ENCODE measurements around the gene NHERF1. TPM values are rescaled to one million over a fixed set of nuclear protein-coding genes. Genes with fewer than 3 reads are reported as not detected.

Gene NHERF1
- total RNA-seq, 6 experiments from 2014 or later: 105 to 218 (median 161) TPM

DNA sequence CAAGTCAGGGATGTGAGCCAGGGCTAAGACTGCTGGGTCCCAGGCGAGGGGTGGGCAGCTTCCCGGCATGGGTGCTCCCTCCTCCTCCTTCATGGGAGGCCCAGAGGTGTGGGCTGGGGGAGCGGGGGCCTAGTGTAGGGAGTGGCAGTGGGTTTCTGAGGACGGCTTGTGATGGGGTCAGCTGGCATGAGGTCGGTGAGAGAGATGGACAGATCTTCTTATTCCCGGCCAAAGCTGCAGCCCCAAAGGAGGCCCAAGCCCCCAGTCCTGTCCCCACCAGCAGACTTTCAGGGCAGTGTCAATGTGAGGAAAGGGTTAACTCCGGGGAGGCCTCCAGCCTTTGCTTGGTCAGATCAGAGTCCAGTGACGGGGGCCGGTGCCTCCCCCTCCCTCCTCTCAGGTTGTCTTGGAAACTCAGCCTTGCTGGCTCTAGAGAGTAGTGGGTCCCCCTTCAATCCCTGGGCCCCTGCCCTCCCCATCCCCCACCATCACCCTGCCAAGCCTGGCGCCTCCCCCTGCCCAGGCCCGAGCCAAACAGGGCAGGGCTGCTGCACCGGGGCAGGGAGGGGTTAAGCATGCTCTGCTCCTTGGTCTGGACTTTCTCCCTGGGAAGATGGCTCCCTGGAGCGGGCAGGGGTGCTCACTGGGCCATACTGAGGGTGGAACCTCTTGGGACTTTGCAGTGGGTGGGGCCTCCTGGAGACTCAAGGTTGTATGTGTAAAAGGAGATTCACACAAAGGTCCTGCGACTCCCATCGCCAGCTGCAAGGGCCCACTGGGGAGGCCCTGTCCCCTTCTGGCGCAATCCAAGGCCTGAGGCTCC is 15.3 kb downstream of the NHERF1 start:
- peak overlapping the region in 1 of 3 donors; percentile 59 for H3K27ac ChIP-seq
- WGBS (ENCODE audit: insufficient coverage, low coverage, low lambda C conversion rate, missing lambda C conversion rate): 61% methylated on average over 3 of the region's 16 CpGs
- peak in 2 of 3 donors; percentile 81 for DNase-seq
- peaks cover 0 to 95% (median 46%) of the 10 kb centered on the region in 4 donors for H3K4me1 ChIP-seq
- peak overlapping the region in 1 of 3 donors; percentile 1 for H3K4me3 ChIP-seq
- TF ChIP-seq, protein P1, sequence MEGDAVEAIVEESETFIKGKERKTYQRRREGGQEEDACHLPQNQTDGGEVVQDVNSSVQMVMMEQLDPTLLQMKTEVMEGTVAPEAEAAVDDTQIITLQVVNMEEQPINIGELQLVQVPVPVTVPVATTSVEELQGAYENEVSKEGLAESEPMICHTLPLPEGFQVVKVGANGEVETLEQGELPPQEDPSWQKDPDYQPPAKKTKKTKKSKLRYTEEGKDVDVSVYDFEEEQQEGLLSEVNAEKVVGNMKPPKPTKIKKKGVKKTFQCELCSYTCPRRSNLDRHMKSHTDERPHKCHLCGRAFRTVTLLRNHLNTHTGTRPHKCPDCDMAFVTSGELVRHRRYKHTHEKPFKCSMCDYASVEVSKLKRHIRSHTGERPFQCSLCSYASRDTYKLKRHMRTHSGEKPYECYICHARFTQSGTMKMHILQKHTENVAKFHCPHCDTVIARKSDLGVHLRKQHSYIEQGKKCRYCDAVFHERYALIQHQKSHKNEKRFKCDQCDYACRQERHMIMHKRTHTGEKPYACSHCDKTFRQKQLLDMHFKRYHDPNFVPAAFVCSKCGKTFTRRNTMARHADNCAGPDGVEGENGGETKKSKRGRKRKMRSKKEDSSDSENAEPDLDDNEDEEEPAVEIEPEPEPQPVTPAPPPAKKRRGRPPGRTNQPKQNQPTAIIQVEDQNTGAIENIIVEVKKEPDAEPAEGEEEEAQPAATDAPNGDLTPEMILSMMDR (IDR thresholded peaks at IDR 0.05): no peak
- TF ChIP-seq POLR2A (IDR thresholded peaks at IDR 0.05): no peak
- H3K36me3 ChIP-seq: peaks cover 0 to 12% (median 2%) of the 10 kb centered on the region in 4 donors
- ATAC-seq: peak in 3 of 4 donors; percentile 38 to 49 (median 42)
- no peaks in the 10 kb centered on the region for H3K9me3 ChIP-seq
- intact Hi-C loops (cut with DNase I): no loop called here
- H3K27me3 ChIP-seq: no peaks in the 10 kb centered on the region

DNA sequence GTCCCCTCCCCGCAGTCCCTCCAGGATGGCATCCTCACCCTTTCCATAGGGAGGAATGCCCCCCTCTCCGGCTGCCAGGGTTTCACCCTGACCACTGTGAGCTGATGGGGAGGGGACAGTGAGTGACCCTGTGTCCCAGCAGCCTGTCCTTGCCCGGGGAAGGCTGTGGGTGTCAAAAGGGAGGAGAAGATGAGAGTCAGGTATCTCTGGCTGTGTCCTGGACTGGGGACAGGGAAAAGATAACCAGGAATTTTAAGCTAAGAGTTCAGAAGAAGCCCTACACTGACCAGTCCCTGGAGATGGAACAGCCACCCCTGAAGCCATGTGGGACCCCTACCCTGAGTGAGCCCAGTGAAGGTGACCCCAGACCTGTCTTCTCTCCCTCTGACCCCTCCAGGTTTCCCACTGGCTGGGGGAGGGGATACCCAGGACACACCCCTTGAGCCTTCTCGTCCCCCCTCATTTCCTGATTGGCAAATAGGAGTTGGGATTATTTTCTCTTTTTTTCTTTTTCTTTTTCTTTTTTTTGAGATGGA is 16.4 kb downstream of the NHERF1 start:
- Histone ChIP-seq H3K4me1 (peaks cover 0 to 95% (median 46%) of the 10 kb centered on the region in 4 donors), H3K36me3 (peaks cover 0 to 19% (median 2%) of the 10 kb centered on the region in 4 donors), H3K4me3 (no peak overlapping the region), H3K27me3 (no peaks in the 10 kb centered on the region), H3K9me3 (no peaks in the 10 kb centered on the region), H3K27ac (peak overlapping the region in 1 of 3 donors; percentile 59)
- WGBS (ENCODE audit: insufficient coverage, low coverage, low lambda C conversion rate, missing lambda C conversion rate): 34% methylated on average over 3 of the region's 4 CpGs
- no peak for TF ChIP-seq POLR2A (IDR thresholded peaks at IDR 0.05)
- TF ChIP-seq, protein P1 (IDR thresholded peaks at IDR 0.05): no peak
- ATAC-seq: no peak
- intact Hi-C loops (cut with DNase I): no loop called here
- DNase-seq: no peak

DNA sequence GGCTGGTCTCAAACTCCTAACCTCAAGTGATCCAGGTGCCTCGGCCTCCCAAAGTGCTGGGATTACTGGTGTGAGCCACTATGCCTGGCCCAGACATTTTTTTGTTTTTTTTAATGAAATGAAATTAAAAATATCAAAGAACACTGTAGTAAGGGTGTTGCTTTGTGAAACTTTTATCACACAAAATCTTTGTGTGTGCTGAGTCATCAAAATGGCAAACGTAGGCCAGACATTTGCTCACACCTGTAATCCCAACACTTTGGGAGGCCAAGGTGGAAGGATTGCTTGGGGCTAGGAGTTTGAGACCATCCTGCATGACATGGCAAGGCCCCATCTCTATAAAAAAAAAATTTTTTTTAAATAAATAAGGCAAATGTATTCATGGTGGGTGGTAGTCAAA is 18.0 kb downstream of the NHERF1 start:
- DNase-seq (no peak), ATAC-seq (no peak)
- no peaks in the 10 kb centered on the region for H3K9me3 ChIP-seq
- intact Hi-C loops (cut with DNase I): no loop called here
- 51% methylated on average over 2 of the region's 2 CpGs for WGBS (ENCODE audit: insufficient coverage, low coverage, low lambda C conversion rate, missing lambda C conversion rate)
- H3K27me3 ChIP-seq: no peaks in the 10 kb centered on the region
- peaks cover 0 to 87% (median 40%) of the 10 kb centered on the region in 4 donors for H3K4me1 ChIP-seq
- TF ChIP-seq POLR2A (IDR thresholded peaks at IDR 0.05): no peak
- TF ChIP-seq, protein P1 (IDR thresholded peaks at IDR 0.05): no peak
- peak overlapping the region in 1 of 3 donors; percentile 79 for H3K27ac ChIP-seq
- H3K4me3 ChIP-seq: no peak overlapping the region
- H3K36me3 ChIP-seq: peaks cover 0 to 23% (median 2%) of the 10 kb centered on the region in 4 donors

DNA sequence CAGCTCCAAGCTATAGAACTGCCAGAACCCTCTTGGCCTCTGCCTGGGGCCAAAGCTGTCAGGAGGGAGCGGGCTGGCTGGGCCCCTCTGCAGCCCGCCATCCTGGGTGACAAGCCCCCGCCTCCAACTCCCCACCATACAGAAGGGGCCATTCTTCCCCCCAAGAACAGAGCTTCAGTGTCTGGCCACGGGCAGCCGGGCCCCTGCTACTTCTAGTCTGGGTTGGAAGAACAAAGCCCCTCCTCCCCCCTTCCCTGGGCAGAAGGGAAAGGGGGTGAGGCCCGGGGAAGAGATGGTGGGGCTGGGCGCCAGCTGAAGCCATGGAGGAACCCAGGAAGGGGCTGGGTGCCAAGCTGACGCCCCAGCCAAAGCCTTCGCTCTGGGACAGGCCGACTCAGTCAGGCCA is 18.7 kb downstream of the NHERF1 start:
- ATAC-seq (no peak), DNase-seq (no peak)
- H3K9me3 ChIP-seq: no peaks in the 10 kb centered on the region
- 92% methylated on average over 2 of the region's 10 CpGs for WGBS (ENCODE audit: insufficient coverage, low coverage, low lambda C conversion rate, missing lambda C conversion rate)
- H3K36me3 ChIP-seq: peaks cover 0 to 30% (median 3%) of the 10 kb centered on the region in 4 donors
- TF ChIP-seq, protein P1 (IDR thresholded peaks at IDR 0.05): no peak
- TF ChIP-seq POLR2A (IDR thresholded peaks at IDR 0.05): no peak
- H3K27ac ChIP-seq: peak overlapping the region; percentile 62 to 79 (median 65)
- no peak overlapping the region for H3K4me3 ChIP-seq
- intact Hi-C loops (cut with DNase I): no loop called here
- peaks cover 0 to 81% (median 36%) of the 10 kb centered on the region in 4 donors for H3K4me1 ChIP-seq
- no peaks in the 10 kb centered on the region for H3K27me3 ChIP-seq

All from right lobe of liver (tissue), 6 donors.